Right atrium auricular region (tissue), 2 donors: ENCODE data around the gene SPTLC3. TPM values are rescaled to one million over a fixed set of nuclear protein-coding genes. Genes with fewer than 3 reads are reported as not detected.
A peak's percentile ranks its signal among the peaks of the same experiment; 100 is the strongest.

Experiments used
- DNase-seq: peaks from one replicate; pipeline ENCODE4 v3.0.0-alpha.2; 2019; ENCODE audit warnings: low spot score
- H3K27ac ChIP-seq, 2 donors: fragments of 200-600 bp; sonication (generic); 1 replicate in 1 of 2; 2 replicates in 1 of 2; pipeline ENCODE4 v1.5.1; 2016 to 2019
- H3K27me3 ChIP-seq, 2 donors: fragments of 200-600 bp; sonication (generic); one replicate each; pipeline versions ENCODE4 v1.5.1 to v1.6.0; 2017 to 2019
- H3K36me3 ChIP-seq: fragments of 200-600 bp; sonication (generic); one replicate; pipeline ENCODE4 v1.5.1; 2016
- H3K4me1 ChIP-seq, 2 donors: fragments of 200-600 bp; sonication (generic); one replicate each; pipeline versions ENCODE4 v1.5.1 to v1.6.0; 2017 to 2019
- H3K4me3 ChIP-seq, 2 donors: fragments of 200-600 bp; sonication (generic); 1 replicate in 1 of 2; 2 replicates in 1 of 2; pipeline ENCODE4 v1.5.1; 2017 to 2019; ENCODE audit warnings: mild to moderate bottlenecking in 1 of 2, moderate library complexity in 1 of 2
- H3K9me3 ChIP-seq, 2 donors: fragments of 200-600 bp; sonication (generic); one replicate each; pipeline ENCODE4 v1.5.1; 2019
- total RNA-seq, 2 donors: library from RNA; depleted of rRNA; stranded (reverse); fragments of >200 nt; gene quantifications; one replicate each; pipeline ENCODE4 v1.1.0, GENCODE V29; 2016
- TF ChIP-seq, protein P1 (sequence below), 2 donors: fragments of 200-600 bp; sonication (generic); IDR thresholded peaks; one replicate each; pipeline ENCODE4 v1.5.1; 2019; ENCODE audit warnings: antibody characterized with exemption in 2 of 2

SPTLC3 gene
- total RNA-seq, 2 donors from 2014 or later, result 2.8 to 4.2 TPM

DNA sequence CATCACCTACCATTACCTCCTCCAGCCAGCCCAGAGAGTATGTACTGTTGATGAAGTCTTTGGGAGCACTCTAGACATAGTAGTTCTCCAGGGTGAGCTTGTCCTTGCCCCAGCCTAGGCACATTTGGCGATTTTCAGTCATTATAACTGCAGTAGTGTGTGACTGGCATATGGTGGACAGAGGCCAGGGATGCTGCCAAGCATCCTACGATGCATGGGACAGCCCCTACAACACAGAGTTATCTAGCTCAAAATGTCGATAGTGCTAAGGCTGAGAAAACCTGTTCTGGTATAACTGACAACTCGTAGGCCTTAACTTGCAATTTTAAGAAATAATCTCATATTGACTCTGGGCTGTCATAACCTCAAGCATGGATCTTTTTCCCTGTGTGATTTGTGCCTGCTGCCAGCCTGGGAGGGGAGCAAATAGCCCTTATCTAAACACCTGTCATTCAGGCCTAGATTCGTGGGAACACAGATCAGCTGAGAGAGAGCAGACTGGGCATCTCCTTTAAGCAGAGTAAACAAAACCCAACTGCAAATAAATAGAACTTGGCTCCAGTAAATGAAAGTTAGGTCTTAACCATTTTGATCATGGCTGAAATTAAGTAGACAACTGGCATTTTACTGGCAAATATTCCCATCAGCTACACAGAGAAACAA, 102.6 kb downstream of the SPTLC3 start:
- no peaks in the 10 kb centered on the region for H3K9me3 ChIP-seq
- H3K4me3 ChIP-seq, result no peak overlapping the region
- no peak overlapping the region for H3K27ac ChIP-seq
- no peaks in the 10 kb centered on the region for H3K4me1 ChIP-seq
- DNase-seq, result no peak
- no peaks in the 10 kb centered on the region for H3K27me3 ChIP-seq
- TF ChIP-seq, protein P1, sequence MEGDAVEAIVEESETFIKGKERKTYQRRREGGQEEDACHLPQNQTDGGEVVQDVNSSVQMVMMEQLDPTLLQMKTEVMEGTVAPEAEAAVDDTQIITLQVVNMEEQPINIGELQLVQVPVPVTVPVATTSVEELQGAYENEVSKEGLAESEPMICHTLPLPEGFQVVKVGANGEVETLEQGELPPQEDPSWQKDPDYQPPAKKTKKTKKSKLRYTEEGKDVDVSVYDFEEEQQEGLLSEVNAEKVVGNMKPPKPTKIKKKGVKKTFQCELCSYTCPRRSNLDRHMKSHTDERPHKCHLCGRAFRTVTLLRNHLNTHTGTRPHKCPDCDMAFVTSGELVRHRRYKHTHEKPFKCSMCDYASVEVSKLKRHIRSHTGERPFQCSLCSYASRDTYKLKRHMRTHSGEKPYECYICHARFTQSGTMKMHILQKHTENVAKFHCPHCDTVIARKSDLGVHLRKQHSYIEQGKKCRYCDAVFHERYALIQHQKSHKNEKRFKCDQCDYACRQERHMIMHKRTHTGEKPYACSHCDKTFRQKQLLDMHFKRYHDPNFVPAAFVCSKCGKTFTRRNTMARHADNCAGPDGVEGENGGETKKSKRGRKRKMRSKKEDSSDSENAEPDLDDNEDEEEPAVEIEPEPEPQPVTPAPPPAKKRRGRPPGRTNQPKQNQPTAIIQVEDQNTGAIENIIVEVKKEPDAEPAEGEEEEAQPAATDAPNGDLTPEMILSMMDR (IDR thresholded peaks at IDR 0.05), result no peak
- no peaks in the 10 kb centered on the region for H3K36me3 ChIP-seq

DNA sequence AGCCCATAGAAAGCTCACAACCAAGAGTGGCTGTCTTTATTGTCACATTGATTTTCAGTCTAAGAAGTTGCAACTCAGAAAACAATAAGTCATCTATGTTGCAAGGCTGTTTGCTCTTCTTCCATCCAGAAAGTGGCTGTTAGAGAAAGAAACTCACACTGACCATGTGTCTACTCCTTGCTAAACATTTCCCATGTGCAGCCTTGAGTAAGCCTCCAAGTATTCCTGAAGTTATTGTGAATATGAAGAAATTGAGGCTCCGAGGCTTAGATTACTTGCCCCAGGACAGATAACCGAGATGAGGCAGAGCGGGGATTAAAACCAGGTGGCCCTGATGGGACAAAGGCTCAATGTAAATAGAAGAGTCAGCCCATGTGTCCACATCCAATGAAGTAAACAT, 105.0 kb downstream of the SPTLC3 start:
- Histone ChIP-seq H3K36me3 (no peaks in the 10 kb centered on the region), H3K27ac (no peak overlapping the region), H3K27me3 (no peaks in the 10 kb centered on the region), H3K4me3 (no peak overlapping the region), H3K4me1 (no peaks in the 10 kb centered on the region), H3K9me3 (no peaks in the 10 kb centered on the region)
- DNase-seq, result no peak
- TF ChIP-seq, protein P1 (IDR thresholded peaks at IDR 0.05), result no peak

DNA sequence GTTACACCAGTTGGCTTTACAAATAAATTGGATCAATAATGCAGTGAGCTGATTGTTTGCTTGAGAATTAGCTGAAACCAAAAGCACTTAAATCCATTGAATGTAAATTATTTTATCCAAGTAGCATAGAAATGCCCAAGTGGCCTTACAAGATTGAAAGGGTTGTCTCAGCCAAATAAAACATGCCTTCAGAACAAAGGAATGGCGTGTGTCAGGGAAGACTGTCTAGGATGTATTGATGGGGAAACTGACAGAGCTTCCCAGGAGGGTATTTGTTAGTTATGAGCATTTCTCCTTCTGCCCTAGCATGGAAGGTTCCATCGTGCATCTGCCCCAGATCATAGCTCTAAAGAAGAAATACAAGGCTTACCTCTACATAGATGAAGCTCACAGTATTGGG, 108.4 kb downstream of the SPTLC3 start:
- Histone ChIP-seq H3K27me3 (no peaks in the 10 kb centered on the region), H3K36me3 (no peaks in the 10 kb centered on the region), H3K27ac (no peak overlapping the region), H3K9me3 (no peaks in the 10 kb centered on the region), H3K4me1 (no peaks in the 10 kb centered on the region), H3K4me3 (no peak overlapping the region)
- TF ChIP-seq, protein P1 (IDR thresholded peaks at IDR 0.05), result no peak
- no peak for DNase-seq

DNA sequence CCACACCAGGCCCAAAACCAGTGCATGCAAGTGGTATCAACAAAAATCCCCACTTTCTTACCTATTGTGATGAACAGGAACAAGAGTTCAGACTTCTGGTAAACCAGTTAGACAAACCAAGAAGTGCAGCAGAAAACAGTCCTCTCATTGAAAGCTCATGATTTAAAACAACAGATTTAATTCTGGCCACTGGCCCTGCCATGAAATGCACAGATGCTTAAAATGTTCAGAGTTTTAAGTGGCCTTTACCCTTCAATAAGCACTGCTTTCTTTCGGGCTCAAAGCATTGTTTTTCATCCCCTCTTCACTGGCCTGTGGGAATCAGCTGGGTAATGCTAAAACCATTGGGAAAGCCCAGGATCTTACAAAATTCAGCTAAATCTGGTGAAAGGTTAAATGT, 109.9 kb downstream of the SPTLC3 start:
- TF ChIP-seq, protein P1 (IDR thresholded peaks at IDR 0.05), result no peak
- Histone ChIP-seq H3K27me3 (no peaks in the 10 kb centered on the region), H3K36me3 (no peaks in the 10 kb centered on the region), H3K4me3 (no peak overlapping the region), H3K4me1 (no peaks in the 10 kb centered on the region), H3K9me3 (no peaks in the 10 kb centered on the region), H3K27ac (no peak overlapping the region)
- no peak for DNase-seq

DNA sequence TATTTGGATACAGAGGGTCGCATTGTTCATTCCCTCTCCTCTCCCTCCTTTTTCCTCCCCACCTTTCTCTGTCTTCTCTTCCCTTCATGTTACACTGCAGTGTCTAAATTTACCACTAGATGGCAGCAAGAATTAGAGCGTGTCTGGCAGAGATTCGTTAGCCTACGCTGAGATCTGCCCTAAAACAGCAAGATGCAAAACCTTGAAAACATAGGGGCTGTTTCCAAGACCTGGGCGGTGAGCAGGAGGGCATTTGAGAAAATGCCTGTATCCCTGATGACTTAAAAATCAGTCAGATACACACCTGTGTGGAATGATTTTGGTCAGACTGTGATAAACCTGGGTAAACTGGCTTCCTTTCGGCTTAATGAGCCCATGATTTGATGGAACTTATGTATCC, 110.8 kb downstream of the SPTLC3 start:
- Histone ChIP-seq H3K27ac (no peak overlapping the region), H3K4me1 (no peaks in the 10 kb centered on the region), H3K27me3 (no peaks in the 10 kb centered on the region), H3K36me3 (no peaks in the 10 kb centered on the region), H3K9me3 (no peaks in the 10 kb centered on the region), H3K4me3 (no peak overlapping the region)
- TF ChIP-seq, protein P1 (IDR thresholded peaks at IDR 0.05), result peak; percentile 63 to 93
- no peak for DNase-seq

DNA sequence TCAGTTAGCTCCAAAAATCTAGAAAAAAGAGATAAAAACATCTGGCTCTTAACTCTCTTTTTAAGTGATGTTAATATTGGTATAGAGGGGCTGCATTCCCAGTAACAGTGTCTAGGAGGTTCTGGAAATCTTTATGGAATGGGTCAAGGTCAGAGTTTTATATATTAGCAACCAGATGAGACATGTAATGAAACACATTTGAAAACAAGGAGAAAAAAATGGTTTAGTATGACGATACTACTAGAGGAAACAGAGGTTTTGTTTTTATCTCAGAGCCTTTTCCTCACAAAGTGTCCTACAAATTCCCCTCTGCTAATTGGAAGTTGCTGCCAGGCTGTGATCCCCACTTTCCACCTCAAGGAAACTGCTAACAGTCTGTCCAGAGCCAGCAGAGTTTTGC, 111.7 kb downstream of the SPTLC3 start:
- Histone ChIP-seq H3K27me3 (no peaks in the 10 kb centered on the region), H3K4me3 (no peak overlapping the region), H3K4me1 (no peaks in the 10 kb centered on the region), H3K36me3 (no peaks in the 10 kb centered on the region), H3K9me3 (no peaks in the 10 kb centered on the region), H3K27ac (no peak overlapping the region)
- TF ChIP-seq, protein P1 (IDR thresholded peaks at IDR 0.05), result no peak
- DNase-seq, result no peak
